ENCODE measurements around the gene CCDC196.
A peak's percentile ranks its signal among the peaks of the same experiment; 100 is the strongest.
"Not testable (repeated sequence)": the region's sequence is repeated elsewhere in the genome, so short reads cannot be mapped to it uniquely, and the experiment has no call there.

Gene CCDC196

GRCh38 chr14:66495218-66496098, 9.3 kb downstream of the CCDC196 start:
- peak in 1 of 2 donors; percentile 6 for DNase-seq (ENCODE audit: low read depth in 2 of 2, low spot score in 1 of 2)

GRCh38 chr14:66496188-66496807, 10.1 kb downstream of the CCDC196 start:
- DNase-seq (ENCODE audit: low read depth in 2 of 2, low spot score in 1 of 2): no peak

- DNase-seq (ENCODE audit: low read depth in 2 of 2, low spot score in 1 of 2): no peak
Observed at GRCh38 chr14:66496911-66497310, 10.7 kb downstream of the CCDC196 start.

DNA sequence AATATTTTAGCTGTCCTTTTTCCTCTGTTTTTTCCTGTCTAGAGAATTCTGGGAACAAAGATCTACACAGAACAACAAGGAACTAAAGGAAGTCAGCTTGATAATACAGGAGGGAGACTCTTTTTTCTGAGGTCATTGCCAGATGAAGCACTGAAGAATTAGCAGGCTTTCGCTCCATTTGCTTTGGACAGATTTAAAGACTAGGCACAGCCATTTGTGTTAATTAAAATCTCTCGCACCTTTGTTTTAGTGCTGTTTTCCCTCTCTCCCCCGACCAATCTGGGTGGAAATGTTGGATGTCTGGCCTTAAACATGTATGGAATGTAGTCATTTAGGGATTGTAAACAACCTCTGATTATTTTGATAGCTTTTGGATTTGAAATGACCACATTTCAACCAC, 12.1 kb downstream of the CCDC196 start:
- DNase-seq (ENCODE audit: low read depth in 2 of 2, low spot score in 1 of 2): no peak

DNA sequence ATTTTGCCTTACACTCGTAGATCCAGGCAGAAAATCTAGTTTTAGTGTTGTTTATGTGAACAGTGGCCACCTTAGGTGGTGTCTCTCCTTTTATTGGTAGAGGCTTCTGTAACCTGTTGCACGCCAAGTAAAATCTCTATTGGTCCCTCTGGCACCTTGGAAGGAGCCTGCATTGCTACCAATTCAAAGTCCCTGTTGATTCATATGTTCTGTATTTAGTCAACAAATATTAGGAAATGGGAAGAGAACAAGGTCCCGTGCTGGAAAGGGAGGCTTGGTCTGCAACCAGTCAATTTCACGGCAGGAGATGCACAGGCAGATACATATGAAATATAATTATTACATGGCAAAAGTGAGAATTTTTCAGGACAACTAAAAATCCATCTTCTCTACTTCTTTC, 15.4 kb downstream of the CCDC196 start:
- DNase-seq (ENCODE audit: low read depth in 2 of 2, low spot score in 1 of 2): no peak

- DNase-seq (ENCODE audit: low read depth in 2 of 2, low spot score in 1 of 2): not testable (repeated sequence)
Observed at GRCh38 chr14:66502836-66503235, 16.7 kb downstream of the CCDC196 start.

DNA sequence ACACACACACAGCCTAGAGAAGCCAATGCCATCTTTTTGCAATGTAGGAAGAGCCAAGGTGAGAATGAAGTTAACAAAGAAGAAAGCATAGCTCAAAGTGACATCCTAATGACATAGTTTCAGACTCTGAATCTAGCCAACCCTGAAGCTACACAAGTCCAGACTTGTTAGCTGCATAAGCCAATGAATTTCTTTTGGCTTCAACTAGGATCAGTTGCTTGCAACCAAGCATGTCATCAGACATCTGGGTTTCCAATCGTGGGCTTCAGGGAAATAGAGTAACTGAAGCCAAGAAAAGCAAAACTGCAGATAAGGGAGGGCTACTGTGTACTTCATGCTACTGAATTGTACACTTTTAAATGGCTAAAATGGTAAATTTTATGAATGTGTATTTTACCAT, 17.4 kb downstream of the CCDC196 start:
- no peak for DNase-seq (ENCODE audit: low read depth in 2 of 2, low spot score in 1 of 2)

DNA sequence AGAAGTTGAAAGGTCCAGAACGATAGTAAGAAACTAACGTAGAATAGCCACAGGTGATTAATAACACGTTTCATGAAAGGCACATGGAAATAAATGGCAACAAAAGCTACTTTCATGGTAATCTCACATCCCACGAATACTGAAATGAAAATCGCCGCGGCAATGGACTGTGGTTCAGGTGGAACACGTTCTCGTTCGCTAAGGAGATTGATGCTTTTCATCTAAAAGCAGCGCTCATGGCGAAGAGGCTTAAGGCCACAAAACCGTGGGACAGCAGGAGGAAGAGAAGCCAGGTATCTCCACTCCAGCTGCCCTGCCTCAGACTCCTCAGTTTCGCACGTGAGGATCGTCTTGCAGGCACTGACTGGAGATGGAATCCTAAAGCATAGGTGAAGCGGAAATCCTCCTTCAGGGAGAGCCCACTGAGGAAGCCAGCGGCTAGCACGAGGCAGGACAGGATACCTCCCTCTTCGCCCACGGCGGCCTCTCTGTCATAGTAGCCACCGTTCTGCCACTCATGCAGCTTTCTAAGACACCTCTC, 21.1 kb downstream of the CCDC196 start:
- DNase-seq (ENCODE audit: low read depth in 2 of 2, low spot score in 1 of 2): peak in 1 of 2 donors; percentile 2

GRCh38 chr14:66507722-66508546, 21.8 kb downstream of the CCDC196 start, which contains the start of gene GPHN:
Gene GPHN (plus strand): TSS chr14:66508147.
- peak; percentile 44 to 61 for DNase-seq (ENCODE audit: low read depth in 2 of 2, low spot score in 1 of 2)

- no peak for DNase-seq (ENCODE audit: low read depth in 2 of 2, low spot score in 1 of 2)
Observed at GRCh38 chr14:66508547-66508845, 22.3 kb downstream of the CCDC196 start.

- peak in 1 of 2 donors; percentile 9 for DNase-seq (ENCODE audit: low read depth in 2 of 2, low spot score in 1 of 2)
Observed at GRCh38 chr14:66508846-66509621, 22.9 kb downstream of the CCDC196 start.

- DNase-seq (ENCODE audit: low read depth in 2 of 2, low spot score in 1 of 2): no peak
Observed at GRCh38 chr14:66509874-66510273, 23.7 kb downstream of the CCDC196 start.

GRCh38 chr14:66511849-66512248, 25.7 kb downstream of the CCDC196 start:
- DNase-seq (ENCODE audit: low read depth in 2 of 2, low spot score in 1 of 2): no peak

DNA sequence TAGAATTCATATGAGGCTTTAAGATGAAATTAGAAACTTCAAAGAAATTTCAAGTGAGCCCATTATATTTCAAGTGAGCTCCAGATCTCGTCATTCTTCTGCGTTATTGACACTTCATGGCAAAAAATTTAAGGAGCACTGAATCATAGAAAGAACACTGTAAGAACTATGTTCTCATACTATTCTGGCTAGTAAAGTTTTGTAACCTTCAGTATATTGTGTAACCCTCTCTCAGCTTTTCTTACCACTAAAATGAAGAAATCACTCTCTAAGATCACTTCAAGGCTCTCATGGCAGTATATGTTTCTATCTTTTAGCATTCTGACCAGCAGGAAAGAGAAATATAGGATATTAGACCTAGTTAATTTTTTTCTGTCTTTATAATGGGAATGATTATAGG, 28.0 kb downstream of the CCDC196 start:
- no peak for DNase-seq (ENCODE audit: low read depth in 2 of 2, low spot score in 1 of 2)

- DNase-seq (ENCODE audit: low read depth in 2 of 2, low spot score in 1 of 2): no peak
Observed at GRCh38 chr14:66530526-66530925, 44.4 kb downstream of the CCDC196 start.

GRCh38 chr14:66539034-66539433, 52.9 kb downstream of the CCDC196 start:
- no peak for DNase-seq (ENCODE audit: low read depth in 2 of 2, low spot score in 1 of 2)

- no peak for DNase-seq (ENCODE audit: low read depth in 2 of 2, low spot score in 1 of 2)
Observed at GRCh38 chr14:66540038-66540437, 53.9 kb downstream of the CCDC196 start.

GRCh38 chr14:66541627-66542026, 55.5 kb downstream of the CCDC196 start:
- no peak for DNase-seq (ENCODE audit: low read depth in 2 of 2, low spot score in 1 of 2)

GRCh38 chr14:66543996-66544395, 57.8 kb downstream of the CCDC196 start:
- DNase-seq (ENCODE audit: low read depth in 2 of 2, low spot score in 1 of 2): no peak

GRCh38 chr14:66545191-66545590, 59.0 kb downstream of the CCDC196 start:
- DNase-seq (ENCODE audit: low read depth in 2 of 2, low spot score in 1 of 2): not testable (repeated sequence)

DNA sequence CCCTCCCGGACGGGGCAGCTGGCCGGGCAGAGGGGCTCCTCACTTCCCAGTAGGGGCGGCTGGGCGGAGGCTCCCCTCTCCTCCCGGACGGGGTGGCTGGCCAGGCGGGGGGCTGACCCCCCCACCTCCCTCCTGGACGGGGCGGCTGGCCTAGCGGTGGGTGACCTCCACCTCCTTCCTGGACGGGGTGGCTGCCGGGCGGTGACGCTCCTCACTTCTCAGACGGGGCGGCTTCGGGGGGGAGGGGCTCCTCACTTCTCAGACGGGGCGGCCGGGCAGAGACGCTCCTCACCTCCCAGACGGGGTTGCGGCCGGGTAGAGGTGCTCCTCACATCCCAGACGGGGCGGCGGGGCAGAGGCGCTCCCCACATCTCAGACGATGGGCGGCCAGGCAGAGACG, 59.6 kb downstream of the CCDC196 start:
- not testable (repeated sequence) for DNase-seq (ENCODE audit: low read depth in 2 of 2, low spot score in 1 of 2)

All from stimulated activated CD8-positive, alpha-beta memory T cell treated with anti-CD3 and anti-CD28 coated beads, Interleukin-4, amount 100 ng/mL, for 1 hour (primary cell).